ENCODE measurements around the gene TMEM123.
A peak's percentile ranks its signal among the peaks of the same experiment; 100 is the strongest.

TMEM123 gene

DNA sequence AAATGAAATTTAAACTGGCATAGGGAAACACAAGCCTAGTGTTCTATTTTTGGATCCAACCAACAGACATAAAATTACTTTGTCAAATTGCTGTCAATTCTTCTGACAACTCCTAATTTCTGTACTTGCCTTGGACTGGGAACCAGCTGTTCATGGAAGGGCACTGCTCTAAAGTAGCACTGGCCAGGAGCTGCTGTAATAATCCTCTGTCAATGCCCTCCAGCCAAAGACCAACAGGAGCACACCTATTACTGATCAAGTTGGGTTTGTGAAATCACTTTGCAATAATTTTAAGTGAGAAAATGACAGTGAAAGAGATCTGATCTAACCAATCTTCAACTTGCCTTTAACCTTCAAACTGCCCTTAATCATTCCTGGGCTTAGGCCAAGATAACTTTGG lies 18.9 kb upstream of the TMEM123 start:
- no peak for DNase-seq

DNA sequence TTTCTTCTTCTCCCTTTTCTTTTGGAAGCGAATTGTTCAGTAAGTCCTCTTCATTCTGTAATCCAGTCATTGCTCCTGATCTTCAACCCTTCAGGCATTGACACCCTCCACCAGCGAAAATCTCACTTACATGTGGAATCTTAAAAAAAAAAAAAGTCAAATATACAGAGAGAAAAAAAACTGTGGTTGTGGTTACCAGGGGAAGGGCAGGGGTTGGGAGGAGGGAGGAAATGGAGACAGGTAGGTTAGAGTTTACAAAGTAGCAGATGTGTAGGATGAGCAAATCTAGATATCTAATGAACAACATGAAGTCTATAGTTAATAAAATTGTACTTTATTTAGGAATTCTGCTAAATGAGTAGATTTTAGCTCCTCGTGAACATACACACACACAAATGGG lies 17.7 kb upstream of the TMEM123 start:
- DNase-seq: no peak

DNA sequence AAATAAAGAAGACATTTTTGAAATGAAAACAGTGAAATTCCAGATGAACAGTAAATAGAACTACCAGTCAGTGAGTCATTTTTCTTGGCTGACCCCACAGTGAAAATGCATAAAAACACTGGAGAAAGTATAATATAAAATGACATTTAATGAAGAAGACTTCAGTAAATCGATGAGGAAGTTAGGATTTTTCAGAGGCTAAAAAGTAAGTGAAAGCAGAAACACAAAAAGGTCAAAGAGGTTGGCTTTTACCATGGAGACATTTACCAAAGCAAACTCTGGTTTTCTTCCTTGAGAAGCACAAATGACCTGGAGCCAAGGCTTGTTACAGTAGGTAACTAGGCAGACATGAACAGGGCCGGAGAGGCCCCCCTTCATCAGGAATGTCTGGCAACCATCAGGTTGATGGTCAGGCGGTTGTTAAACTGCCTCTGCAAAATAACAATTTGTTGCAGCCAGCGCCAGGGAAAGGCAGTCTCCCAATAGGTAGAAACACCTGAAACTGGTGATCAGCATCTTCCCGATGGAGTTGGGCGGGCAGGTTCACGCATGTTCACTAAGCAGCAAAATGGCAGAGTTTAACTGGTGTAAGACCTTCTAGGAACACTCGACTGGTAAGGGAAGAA lies 16.7 kb upstream of the TMEM123 start:
- DNase-seq: no peak

- no peak for DNase-seq
These were observed 16.1 kb upstream of the TMEM123 start for GRCh38 chr11:102468616-102469195.

DNA sequence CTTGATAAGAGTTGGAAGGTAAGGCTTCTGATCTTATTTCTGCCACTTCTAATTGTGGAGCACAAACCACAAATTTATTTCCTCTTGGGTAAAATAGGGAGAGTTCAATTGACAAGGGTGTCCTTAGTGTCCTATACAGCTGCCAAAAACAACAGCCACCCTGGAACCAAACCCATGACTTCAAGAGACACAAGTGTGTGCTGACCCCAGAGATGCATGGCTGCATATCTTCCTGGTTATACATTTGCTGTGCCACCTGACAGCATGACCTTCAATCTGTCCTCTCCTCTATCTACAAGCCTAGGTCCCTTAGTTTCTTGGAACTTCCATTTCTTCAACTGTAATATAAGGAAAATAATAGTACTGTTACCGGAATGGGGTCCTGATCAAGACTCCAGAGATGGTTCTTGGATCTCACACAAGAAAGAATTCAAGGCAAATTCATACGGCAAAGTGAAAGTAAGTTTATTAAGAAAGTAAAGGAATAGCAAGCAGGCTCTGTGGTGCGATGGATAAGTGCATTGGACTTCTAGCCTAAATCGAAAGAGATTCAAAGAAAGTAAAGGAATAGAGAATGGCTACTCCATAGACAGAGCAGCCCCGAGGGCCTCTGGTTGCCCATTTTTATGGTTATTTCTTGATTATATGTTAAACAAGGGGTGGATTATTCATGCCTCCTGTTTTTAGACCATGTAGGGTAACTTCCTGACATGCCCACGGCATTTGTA lies 15.5 kb upstream of the TMEM123 start:
- DNase-seq: no peak

DNA sequence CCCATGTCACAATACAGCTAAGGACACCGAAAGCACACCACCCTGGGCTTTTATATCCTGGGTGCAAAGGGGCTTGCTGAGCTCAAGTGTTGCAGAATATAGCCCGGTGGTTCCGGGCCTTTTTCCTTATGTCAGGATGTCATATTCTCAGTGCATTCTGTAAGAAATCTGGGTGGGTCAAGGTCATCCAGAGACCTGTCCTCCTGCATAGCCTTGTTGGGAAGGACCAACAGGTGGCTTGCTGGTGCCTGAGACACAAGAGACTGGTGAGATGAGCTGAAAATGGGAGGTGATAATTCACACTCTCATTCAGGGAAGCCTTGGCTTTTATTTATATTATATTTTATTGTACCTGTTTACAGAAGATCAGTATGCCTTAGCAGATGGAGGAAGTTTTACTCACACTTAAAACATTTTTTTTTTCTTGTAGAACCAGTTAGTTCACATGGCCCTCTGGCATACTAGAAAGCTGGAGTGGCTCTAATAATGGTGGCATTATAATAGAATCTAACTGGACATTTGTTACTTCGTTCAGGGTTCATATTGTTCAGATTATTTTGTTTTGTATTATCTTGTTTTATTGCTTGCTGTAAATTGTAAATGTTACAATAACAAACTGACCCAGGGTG lies 14.6 kb upstream of the TMEM123 start:
- no peak for DNase-seq

GRCh38 chr11:102465696-102466095 lies 13.1 kb upstream of the TMEM123 start:
- no peak for DNase-seq

DNA sequence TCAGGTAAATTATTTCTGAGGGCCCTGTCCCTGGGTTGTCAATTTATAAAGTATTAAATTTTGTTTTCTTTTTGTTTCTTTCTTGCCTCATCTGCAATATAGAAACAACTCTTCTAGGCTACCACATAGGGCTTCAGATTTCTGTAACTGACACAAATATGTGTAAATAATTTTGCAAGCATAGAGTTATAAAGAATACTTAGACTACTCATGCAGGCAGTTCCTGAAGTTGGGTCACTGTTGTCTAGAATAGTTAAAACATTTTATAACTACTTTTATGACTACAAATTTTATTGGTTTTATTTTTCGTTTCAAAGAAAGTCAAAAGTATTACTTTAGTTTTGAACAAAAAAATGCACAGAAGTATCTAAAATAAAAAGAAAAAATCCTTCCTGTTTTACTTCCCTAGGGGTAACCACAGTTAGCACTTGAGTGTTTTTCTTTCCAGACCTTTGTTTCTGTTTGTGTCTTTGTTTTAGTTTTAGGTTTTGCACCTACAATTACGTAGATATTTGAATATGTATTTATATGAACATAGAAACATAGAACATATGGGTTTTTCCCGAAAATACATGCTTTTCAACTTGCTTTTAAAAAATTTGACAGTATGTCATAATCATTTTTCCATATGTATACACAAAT lies 12.4 kb upstream of the TMEM123 start:
- no peak for DNase-seq

GRCh38 chr11:102464037-102464436 lies 11.5 kb upstream of the TMEM123 start:
- DNase-seq: no peak

DNA sequence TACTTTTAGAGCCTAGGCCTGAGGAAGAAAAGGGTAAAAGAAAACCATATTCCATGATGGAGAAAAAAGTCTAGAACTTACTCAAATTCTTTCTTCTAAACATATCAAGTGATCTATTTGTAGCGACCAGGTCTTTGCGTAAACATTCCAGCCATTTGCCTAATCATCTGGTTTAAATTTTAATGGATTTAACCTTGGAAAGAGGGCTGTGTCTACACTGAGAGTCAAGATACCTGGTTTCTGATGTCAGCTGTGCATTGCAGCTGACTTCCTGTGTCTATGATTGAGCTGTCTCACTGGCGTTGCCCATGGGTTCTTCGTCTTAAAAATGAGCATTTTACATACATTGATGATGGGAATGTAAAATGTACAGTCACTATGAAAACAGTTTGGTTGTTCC lies 10.0 kb upstream of the TMEM123 start:
- no peak for DNase-seq

DNA sequence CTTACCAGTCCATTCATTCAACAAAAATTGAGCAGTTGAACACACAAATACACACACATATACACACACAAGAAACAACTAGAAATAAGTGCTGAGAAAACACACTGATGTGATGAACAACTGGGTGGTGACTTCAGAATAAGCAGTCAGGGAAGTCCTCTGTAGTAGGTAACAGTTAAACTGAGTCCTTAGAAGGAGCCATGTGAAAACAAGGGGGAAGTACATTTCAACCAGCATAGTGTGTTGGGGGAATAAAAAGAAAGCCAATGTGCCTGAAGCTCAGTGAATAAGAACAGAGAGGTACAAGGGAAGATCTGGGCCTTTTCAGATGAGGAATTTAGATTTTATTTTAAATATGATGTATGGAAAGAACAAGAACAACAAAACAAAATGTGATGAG lies 6.8 kb upstream of the TMEM123 start:
- DNase-seq: no peak

DNA sequence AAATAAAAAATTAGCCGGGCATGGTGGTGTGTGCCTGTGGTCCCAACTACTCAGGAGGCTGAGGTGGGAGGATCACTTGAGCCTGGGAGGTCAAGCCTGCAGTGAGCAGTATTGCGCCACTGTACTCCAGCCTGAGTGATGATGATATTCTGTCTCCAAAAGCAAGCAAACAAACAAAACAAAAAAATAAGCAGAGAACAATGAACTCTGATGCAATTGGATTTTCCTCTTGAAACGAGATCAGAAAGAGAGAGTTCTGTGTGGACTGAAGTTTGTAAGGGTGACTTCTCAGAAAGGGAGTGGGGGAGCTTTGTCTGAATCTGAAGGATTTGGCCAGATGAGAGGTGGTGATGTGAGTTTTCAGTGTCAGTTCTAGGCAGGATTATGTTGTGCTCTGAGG lies 6.0 kb upstream of the TMEM123 start:
- no peak for DNase-seq

DNA sequence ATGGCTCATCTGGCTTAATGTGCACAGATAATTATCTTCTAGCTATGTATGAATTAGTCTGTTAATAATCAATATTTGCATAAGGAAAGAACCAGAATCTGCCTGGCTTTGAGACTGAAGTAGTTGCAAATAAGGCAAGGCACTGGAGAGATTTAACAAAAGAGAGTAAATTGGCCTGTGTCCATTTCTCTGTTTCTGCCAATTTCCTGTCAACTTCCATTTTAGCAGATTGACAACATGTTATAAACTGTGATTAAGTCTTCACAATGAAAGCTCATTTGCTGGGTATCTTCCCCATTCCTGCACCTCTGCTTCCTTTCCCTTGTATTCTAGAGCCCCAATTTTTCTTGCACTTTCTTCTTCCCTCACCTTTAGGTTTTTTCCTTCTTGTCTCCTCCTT lies 5.3 kb upstream of the TMEM123 start:
- DNase-seq: no peak

GRCh38 chr11:102457056-102457677 lies 4.6 kb upstream of the TMEM123 start:
- DNase-seq: no peak

DNA sequence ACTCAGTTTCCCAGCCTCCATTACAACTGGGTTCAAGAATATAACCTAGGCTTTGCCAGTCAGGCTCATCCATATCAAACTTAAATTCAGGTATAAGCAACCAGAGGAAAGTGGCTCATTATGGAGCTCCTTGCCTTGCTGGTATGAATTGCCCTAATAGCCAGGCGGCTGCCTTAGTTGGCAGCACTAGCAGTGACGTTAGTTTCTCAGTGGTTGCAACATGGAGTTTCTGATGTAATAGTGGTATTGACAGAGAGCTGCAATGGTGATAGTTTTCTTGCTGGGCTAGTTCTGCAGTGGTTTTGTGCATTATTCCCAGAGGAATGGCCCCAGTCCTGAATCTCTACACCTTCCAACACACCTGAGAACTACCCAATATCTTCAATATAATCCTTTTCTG lies 3.8 kb upstream of the TMEM123 start:
- DNase-seq: no peak

GRCh38 chr11:102453921-102454320 lies 1.4 kb upstream of the TMEM123 start:
- no peak for DNase-seq

DNA sequence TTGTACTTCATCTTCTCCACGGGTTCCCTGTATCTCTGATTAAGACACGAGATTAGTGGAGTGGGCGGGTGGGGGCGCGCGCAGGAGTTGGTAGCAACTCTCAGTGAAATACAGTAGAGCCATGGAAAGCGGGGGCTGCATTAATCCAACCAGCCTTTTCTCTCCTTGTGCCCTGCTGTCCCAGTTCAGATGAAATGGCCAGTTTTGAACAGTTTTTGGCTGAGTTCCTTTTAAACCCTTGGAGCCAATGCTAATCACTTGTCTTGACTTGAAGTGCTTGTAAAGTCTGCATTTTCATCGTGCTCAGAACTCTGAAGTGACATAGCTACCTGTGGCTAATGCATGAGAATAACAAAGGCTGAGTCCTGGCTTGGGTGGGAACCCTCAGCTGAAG lies 734 bp upstream of the TMEM123 start:
- peak; percentile 56 to 58 for DNase-seq

DNA sequence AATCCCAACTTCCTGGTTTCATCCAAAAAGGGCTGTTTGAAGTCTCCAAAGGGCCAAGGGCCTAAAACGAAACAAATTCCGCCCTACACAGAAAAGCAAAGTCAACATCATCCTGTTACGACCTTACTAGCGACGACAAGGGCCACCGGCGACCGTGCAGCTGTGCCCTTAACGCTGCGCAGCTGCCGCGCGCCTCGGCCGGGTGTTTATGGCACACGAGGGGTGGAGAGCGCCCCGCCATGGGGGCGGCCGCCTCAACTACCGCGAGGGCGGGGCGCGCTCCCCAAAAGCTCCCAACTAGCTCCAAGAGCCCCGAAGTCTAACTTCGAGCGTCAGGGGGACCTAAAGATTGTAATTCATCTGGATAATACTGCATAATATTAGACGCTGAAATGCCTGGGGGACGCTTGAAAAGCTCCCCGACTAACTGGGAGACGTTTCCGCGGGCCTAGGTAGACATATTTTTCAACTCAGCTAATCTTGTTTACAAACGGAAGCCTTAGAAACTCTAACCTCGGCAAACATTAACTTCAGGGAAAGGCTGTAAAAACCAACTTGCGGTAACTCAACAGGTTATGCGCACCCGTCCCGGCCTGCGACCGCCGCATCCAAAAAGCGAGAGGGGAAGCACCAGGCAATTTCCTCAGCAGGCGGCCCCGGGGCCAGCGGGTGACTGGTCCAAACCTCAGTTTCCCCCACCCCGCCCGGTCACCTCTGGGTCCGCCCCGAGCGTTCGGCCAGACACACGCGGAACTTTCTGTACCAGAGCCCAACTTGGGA lies 694 bp downstream of the TMEM123 start:
- DNase-seq: peak; percentile 74 to 79

- no peak for DNase-seq
These were observed 1.4 kb downstream of the TMEM123 start for GRCh38 chr11:102451041-102451680.

DNA sequence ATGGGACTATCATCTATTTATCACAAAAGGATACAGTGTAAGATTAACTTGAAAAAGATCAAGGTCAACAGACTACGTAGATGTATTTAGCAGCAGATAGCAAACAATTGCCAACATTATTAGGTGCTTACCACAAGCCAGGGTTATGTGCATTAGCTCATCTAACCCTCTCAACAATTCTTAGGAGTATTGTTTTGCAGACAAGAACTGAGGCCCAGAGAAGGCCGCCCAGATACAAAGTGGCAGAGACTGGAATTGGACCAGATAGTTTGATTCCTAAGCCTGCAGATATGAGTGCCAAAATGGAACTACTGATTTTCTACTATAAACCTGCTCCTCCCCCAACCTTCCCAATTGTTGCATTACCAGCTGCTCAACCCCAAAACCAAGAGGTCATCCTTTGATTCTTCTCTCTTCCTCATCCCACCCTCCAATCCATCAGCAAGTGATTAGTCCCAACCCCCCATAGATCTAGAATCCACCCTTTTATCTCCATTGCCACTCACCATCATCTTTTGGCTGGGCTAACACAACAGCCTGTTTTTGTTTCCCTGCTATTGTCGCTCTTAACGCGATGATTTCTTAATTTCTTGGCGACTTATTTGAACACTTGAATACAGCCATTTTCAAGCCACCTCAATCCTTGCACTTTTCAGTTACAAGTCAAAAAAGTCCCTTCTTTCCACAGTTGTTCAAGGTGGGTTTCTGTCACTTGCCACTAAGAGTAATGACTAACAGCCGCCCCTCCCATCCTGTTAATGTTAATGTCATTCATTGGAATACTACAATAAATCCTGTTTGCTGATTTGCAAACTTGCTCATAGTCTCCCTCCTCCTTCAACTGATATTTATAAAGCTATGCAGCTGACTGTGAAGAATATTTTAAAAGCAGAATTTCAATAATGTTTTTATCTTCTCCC lies 2.7 kb downstream of the TMEM123 start:
- DNase-seq: peak in 1 of 2 donors; percentile 13

DNA sequence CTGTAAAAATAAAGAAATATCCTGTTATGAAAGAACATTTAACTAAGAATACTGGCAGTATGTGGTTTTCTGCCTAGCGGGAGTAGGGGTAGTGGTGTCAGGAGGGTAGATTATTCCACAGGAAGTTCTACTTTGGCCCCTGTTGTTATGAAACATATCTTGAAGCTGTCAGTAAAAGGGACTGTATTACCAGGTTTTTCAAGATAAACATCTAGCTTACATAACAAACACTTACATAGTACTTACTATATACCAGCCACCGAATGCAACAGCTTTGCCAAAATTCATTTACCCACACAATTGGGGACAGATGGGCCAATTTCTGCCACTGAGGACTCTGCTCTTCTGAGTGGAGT lies 3.7 kb downstream of the TMEM123 start:
- no peak for DNase-seq

All from stimulated activated CD4-positive, alpha-beta T cell treated with anti-CD3 and anti-CD28 coated beads, Interleukin-2, amount 100 ng/mL, for 24 hours (primary cell).